Osteoblast (primary cell): Measurements from ENCODE around the gene PDCD4. TPM values are rescaled to one million over a fixed set of nuclear protein-coding genes. Genes with fewer than 3 reads are reported as not detected.

Source experiments
- DNase-seq: peaks from one replicate; pipeline ENCODE4 v3.0.0; 2011; ENCODE audit warnings: low spot score, mixed read lengths; ENCODE audit not compliant: insufficient read length; ENCODE audit errors: missing footprints
- H2AFZ ChIP-seq: 2 replicates; pipeline ENCODE4 v1.6.0; 2011; ENCODE audit warnings: mild to moderate bottlenecking, low read length
- H3K27ac ChIP-seq: 2 replicates; pipeline ENCODE4 v1.5.1; 2011; ENCODE audit warnings: mild to moderate bottlenecking, low read depth, low read length, moderate library complexity
- H3K27me3 ChIP-seq: 2 replicates; pipeline ENCODE4 v1.6.0; 2012; ENCODE audit warnings: mild to moderate bottlenecking, control low read depth, inconsistent platforms, low read length, moderate library complexity; ENCODE audit not compliant: insufficient read depth
- H3K36me3 ChIP-seq: 2 replicates; pipeline ENCODE4 v1.5.1; 2011; ENCODE audit warnings: mild to moderate bottlenecking, low read length, control low read depth, moderate library complexity; ENCODE audit not compliant: insufficient read depth
- H3K4me1 ChIP-seq: 2 replicates; pipeline ENCODE4 v1.5.1; 2011; ENCODE audit warnings: mild to moderate bottlenecking, low read length, control low read depth, moderate library complexity; ENCODE audit not compliant: insufficient read depth
- H3K4me2 ChIP-seq: 2 replicates; pipeline ENCODE4 v1.6.0; 2011; ENCODE audit warnings: mild to moderate bottlenecking, low read length; ENCODE audit not compliant: insufficient read depth
- H3K4me3 ChIP-seq: fragments of 200-600 bp; sonication (generic); 3 replicates; pipeline ENCODE4 v1.5.1; 2012; ENCODE audit warnings: mild to moderate bottlenecking, low read length, inconsistent platforms; ENCODE audit not compliant: insufficient read depth
- H3K79me2 ChIP-seq: 2 replicates; pipeline ENCODE4 v1.6.0; 2012; ENCODE audit warnings: mild to moderate bottlenecking, low read length, control low read depth, inconsistent platforms; ENCODE audit not compliant: insufficient read depth
- H3K9me3 ChIP-seq: 2 replicates; pipeline ENCODE4 v1.5.1; 2011; ENCODE audit warnings: low read depth, low read length, control low read depth
- H4K20me1 ChIP-seq: 2 replicates; pipeline ENCODE4 v1.6.0; 2012; ENCODE audit warnings: mild to moderate bottlenecking, low read length, control low read depth; ENCODE audit not compliant: insufficient read depth
- total RNA-seq: library from RNA; depleted of rRNA; stranded (reverse); fragments of >200 nt; gene quantifications from 2 replicates; pipeline ENCODE4 v1.2.3, GENCODE V29; 2012
- TF ChIP-seq, protein P1 (sequence below): IDR thresholded peaks from 2 replicates; pipeline ENCODE4 v1.5.1; 2011; ENCODE audit warnings: mild to moderate bottlenecking, low read depth, low read length, moderate library complexity; ENCODE audit errors: extremely low read depth

The PDCD4 gene
- total RNA-seq, 1 donor = 73.8 TPM

DNA sequence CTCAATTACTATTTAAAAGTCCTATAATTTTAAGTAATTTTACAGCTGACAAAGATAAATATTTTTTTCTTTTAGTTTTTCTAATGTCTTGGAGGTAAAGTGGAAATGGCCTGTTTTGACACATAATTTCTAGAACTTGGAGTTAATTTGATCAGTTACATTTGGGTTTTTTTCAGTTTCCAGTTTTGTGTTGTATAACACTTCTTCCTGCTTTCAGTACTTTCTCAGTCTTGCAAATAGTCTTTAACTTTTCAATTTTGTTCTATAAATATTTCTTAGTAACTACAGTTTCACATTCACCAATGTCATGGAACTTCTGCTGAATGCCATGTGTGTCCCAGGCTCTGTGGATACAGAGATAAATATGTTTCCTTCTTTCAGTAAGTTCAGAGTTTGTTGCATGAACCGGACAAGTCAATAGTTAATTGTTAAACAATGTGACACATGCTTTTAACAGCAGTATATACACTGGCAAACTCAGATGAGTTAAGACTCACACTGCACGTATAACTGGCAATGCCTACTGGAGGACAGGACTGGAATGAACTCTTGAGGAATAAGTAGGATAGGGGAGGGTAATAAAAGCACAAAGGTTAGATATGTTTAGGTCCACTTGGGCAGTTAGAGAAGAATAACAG, 52.2 kb downstream of the PDCD4 start:
- DNase-seq = no peak
- Histone ChIP-seq H3K79me2 (peaks cover 89% of the 10 kb centered on the region), H3K9me3 (no peaks in the 10 kb centered on the region), H3K4me1 (peaks cover 11% of the 10 kb centered on the region), H3K4me2 (no peak overlapping the region), H3K27me3 (no peaks in the 10 kb centered on the region), H2AFZ (no peak overlapping the region), H3K4me3 (no peak overlapping the region), H3K36me3 (no peaks in the 10 kb centered on the region), H3K27ac (no peak overlapping the region), H4K20me1 (peaks cover 64% of the 10 kb centered on the region)
- TF ChIP-seq, protein P1, sequence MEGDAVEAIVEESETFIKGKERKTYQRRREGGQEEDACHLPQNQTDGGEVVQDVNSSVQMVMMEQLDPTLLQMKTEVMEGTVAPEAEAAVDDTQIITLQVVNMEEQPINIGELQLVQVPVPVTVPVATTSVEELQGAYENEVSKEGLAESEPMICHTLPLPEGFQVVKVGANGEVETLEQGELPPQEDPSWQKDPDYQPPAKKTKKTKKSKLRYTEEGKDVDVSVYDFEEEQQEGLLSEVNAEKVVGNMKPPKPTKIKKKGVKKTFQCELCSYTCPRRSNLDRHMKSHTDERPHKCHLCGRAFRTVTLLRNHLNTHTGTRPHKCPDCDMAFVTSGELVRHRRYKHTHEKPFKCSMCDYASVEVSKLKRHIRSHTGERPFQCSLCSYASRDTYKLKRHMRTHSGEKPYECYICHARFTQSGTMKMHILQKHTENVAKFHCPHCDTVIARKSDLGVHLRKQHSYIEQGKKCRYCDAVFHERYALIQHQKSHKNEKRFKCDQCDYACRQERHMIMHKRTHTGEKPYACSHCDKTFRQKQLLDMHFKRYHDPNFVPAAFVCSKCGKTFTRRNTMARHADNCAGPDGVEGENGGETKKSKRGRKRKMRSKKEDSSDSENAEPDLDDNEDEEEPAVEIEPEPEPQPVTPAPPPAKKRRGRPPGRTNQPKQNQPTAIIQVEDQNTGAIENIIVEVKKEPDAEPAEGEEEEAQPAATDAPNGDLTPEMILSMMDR = no peak

DNA sequence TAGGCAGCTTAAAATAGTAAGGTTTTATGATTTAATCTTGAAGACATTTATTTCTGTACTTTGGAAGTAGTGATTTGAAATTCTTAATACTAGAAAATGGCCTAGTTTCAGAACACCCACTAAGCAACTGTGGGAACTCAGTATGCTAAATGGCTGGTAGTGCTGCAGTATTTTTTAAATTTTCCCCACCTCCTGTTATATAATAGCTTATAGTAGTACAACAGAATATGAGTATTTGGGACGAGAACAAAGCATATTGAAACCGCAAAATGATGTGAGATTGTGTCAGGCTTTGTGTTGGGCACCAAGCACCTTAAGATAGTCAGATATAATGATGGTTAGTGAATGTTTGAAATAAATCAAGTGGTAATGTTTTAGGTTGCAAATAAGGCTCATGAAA, 55.7 kb downstream of the PDCD4 start:
- H3K4me3 ChIP-seq = no peak overlapping the region
- peaks cover 98% of the 10 kb centered on the region for H3K79me2 ChIP-seq
- peaks cover 3% of the 10 kb centered on the region for H3K4me1 ChIP-seq
- H2AFZ ChIP-seq = no peak overlapping the region
- TF ChIP-seq, protein P1 = no peak
- no peak overlapping the region for H3K4me2 ChIP-seq
- no peaks in the 10 kb centered on the region for H3K36me3 ChIP-seq
- no peak overlapping the region for H3K27ac ChIP-seq
- H3K27me3 ChIP-seq = no peaks in the 10 kb centered on the region
- H3K9me3 ChIP-seq = no peaks in the 10 kb centered on the region
- H4K20me1 ChIP-seq = peaks cover 69% of the 10 kb centered on the region
- DNase-seq = no peak

DNA sequence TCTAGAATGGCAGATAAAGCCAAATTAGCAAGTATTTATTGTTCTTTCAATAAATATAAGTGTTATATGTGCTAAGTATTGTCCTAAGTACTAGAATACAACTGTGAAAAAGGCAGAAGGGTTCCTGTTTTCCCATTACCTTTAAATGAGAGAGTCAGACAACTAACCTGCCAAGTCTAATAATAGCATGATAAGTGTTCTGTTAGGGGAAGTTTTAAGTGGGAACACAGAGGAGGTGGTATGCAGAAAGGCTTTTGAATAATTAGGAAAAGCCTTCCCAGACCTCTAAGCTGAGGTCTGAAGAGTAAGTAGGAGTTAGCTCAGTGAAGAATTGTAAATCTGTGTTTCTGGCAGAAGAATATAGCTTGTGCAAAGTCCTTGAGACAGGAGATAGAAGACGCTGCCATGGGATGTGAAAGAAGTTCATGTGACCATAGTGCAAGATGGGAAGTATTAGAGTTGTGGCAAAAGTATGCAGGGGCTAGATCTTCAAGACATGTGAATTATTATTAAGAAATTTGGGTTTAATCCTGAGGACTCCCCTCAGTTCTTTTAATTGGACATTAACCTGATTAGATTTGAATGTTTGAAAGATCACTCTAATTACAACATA, 60.1 kb downstream of the PDCD4 start:
- no peak overlapping the region for H3K4me2 ChIP-seq
- DNase-seq = no peak
- no peak overlapping the region for H3K27ac ChIP-seq
- H3K4me1 ChIP-seq = peaks cover 5% of the 10 kb centered on the region
- H4K20me1 ChIP-seq = peaks cover 79% of the 10 kb centered on the region
- TF ChIP-seq, protein P1 = no peak
- peaks cover 97% of the 10 kb centered on the region for H3K79me2 ChIP-seq
- H3K4me3 ChIP-seq = no peak overlapping the region
- no peaks in the 10 kb centered on the region for H3K27me3 ChIP-seq
- H3K9me3 ChIP-seq = no peaks in the 10 kb centered on the region
- H2AFZ ChIP-seq = no peak overlapping the region
- H3K36me3 ChIP-seq = no peaks in the 10 kb centered on the region

DNA sequence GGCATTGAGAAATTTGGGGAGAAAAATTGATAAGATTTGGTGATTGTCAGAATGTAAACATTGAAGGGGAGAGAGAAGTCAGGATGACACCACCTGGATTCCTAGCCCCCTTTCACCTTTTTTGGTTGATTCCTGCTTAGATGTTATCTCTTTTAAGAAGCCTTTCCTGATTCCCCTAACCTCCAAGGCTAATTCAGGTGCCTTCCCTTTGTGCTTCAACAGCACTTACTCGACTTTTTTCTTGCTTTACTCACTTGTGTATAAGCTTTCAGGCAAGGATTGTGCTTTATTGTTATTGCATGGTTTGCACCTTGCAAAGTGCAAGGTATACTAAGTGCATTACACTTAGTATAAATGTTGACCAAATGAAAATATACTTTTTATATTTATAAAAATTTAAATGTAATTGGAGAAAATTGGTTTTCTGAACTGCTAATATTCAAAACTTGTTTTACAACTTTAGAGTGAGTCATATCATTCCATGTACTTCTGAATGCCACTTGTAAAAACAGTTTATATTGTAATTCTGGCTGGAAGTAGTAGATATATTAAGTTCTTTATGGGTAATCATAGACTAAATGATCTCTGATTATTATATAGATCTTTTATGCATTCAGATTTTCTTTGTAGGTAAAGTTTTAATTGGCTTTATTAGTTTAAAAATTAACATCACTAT, 60.9 kb downstream of the PDCD4 start:
- TF ChIP-seq, protein P1 = no peak
- Histone ChIP-seq H4K20me1 (peaks cover 74% of the 10 kb centered on the region), H3K27me3 (no peaks in the 10 kb centered on the region)

More for the DNA sequence above, 60.9 kb downstream of the PDCD4 start:
- no peak for DNase-seq
- Histone ChIP-seq H3K4me3 (no peak overlapping the region), H3K4me2 (no peak overlapping the region), H3K27ac (no peak overlapping the region), H2AFZ (no peak overlapping the region), H3K36me3 (no peaks in the 10 kb centered on the region), H3K79me2 (peaks cover 97% of the 10 kb centered on the region), H3K9me3 (no peaks in the 10 kb centered on the region), H3K4me1 (peaks cover 5% of the 10 kb centered on the region)
